HCT116 (cell line): ENCODE results near the gene RBMS1.

Source experiments
- EZH2 ChIP-seq: fragments of 200-600 bp; sonication (generic); IDR thresholded peaks from 2 replicates; pipeline ENCODE4 v1.6.1; 2017; ENCODE audit warnings: antibody characterized with exemption, mixed run types
- POLR2A ChIP-seq: IDR thresholded peaks from 2 replicates; pipeline ENCODE4 v1.7.0; 2011; ENCODE audit warnings: borderline replicate concordance; ENCODE audit not compliant: insufficient read depth, insufficient read length; ENCODE audit errors: extremely low read depth
- ZFX ChIP-seq: fragments of 450-650 bp; IDR thresholded peaks from 2 replicates; pipeline ENCODE4 v1.6.1; 2017
- TF ChIP-seq, protein P1 (sequence below), 3 experiments: fragments of 200-600 bp in 1 of 3; sonication (generic) in 1 of 3; IDR thresholded peaks in 2 of 3; conservative IDR thresholded peaks in 1 of 3; 2 replicates each; pipeline ENCODE4 v1.5.1; 2012 to 2017; ENCODE audit warnings: low read depth in 2 of 3, low read length in 2 of 3, antibody characterized with exemption in 1 of 3, borderline replicate concordance in 1 of 3, control low read depth in 1 of 3, mild to moderate bottlenecking in 1 of 3, mixed read lengths in 1 of 3, mixed run types in 1 of 3, moderate library complexity in 1 of 3; ENCODE audit not compliant: insufficient read depth in 1 of 3
- TF ChIP-seq, protein P2 (sequence below): IDR thresholded peaks from 2 replicates; pipeline ENCODE4 v1.6.1; 2012

DNA sequence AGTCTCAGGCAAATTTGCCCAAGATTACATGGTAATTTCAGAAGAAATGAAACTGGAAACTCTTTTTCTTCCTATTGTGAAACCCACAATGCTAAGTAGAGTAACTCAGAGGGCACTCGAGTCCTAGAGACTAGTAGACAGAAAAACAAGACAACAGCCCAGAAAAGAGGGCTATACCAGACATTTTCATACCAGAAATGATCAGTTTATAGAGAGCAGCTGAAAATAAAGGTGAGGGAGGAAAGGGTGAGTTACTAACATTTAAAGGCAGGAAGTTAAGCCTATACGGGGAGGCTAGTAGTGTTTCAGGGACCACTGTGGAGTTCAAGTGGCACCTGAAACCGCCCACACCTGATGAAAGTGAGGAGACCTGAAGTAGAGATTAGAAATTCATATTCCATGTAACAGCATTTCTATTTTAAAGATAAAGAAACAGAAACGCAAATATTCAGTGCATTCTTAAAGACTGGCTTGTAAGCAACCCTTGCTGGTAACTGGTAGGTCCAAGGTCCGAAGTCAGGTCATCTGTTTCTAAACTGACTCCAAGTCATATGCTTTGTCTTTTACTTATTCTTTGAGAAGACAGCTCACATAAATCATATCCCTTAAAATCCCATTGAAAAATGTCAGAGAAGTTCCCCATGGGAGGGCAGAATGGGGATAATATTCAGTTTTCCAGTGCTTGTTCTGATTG is 148.4 kb downstream of the RBMS1 start:
- TF ChIP-seq POLR2A = no peak
- TF ChIP-seq, protein P1, sequence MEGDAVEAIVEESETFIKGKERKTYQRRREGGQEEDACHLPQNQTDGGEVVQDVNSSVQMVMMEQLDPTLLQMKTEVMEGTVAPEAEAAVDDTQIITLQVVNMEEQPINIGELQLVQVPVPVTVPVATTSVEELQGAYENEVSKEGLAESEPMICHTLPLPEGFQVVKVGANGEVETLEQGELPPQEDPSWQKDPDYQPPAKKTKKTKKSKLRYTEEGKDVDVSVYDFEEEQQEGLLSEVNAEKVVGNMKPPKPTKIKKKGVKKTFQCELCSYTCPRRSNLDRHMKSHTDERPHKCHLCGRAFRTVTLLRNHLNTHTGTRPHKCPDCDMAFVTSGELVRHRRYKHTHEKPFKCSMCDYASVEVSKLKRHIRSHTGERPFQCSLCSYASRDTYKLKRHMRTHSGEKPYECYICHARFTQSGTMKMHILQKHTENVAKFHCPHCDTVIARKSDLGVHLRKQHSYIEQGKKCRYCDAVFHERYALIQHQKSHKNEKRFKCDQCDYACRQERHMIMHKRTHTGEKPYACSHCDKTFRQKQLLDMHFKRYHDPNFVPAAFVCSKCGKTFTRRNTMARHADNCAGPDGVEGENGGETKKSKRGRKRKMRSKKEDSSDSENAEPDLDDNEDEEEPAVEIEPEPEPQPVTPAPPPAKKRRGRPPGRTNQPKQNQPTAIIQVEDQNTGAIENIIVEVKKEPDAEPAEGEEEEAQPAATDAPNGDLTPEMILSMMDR (IDR thresholded peaks at IDR 0.05 in 2 of 3, conservative IDR thresholded peaks at IDR 0.05 in 1 of 3; ENCODE audit: borderline replicate concordance in 1 of 3, insufficient read depth in 1 of 3, low read depth in 2 of 3, low read length in 2 of 3) = no peak
- TF ChIP-seq ZFX = no peak
- no peak for TF ChIP-seq EZH2
- TF ChIP-seq, protein P2, sequence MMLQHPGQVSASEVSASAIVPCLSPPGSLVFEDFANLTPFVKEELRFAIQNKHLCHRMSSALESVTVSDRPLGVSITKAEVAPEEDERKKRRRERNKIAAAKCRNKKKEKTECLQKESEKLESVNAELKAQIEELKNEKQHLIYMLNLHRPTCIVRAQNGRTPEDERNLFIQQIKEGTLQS = no peak
